Lung (tissue), 12 donors: Measurements from ENCODE around the gene PIP5K1C. TPM values are rescaled to one million over a fixed set of nuclear protein-coding genes. Genes with fewer than 3 reads are reported as not detected.
A peak's percentile ranks its signal among the peaks of the same experiment; 100 is the strongest.

Source experiments
- ATAC-seq: fragments of 200-7000 bp; cut with Tn5 transposase; one replicate; pipeline ENCODE4 v1.9.1; 2020; ENCODE audit warnings: moderate number of reproducible peaks; ENCODE audit not compliant: insufficient read depth, low FRiP score
- DNase-seq, 3 donors: peaks; one replicate each; pipeline ENCODE4 v3.0.0-alpha.2; 2013 to 2017
- H3K27ac ChIP-seq, 2 donors: one replicate each; pipeline ENCODE4 v1.5.1; 2013; ENCODE audit warnings: mild to moderate bottlenecking in 2 of 2, moderate library complexity in 2 of 2, control low read depth in 1 of 2, inconsistent platforms in 1 of 2, low read depth in 1 of 2, low read length in 1 of 2
- H3K27me3 ChIP-seq, 3 donors: one replicate each; pipeline ENCODE4 v1.5.1; 2013; ENCODE audit warnings: low read length in 2 of 3; ENCODE audit not compliant: control insufficient read depth in 3 of 3, insufficient read depth in 3 of 3
- H3K36me3 ChIP-seq, 4 donors: one replicate each; pipeline ENCODE4 v1.5.1; 2013; ENCODE audit warnings: low read length in 4 of 4, mild to moderate bottlenecking in 1 of 4, moderate library complexity in 1 of 4; ENCODE audit not compliant: control insufficient read depth in 4 of 4, insufficient read depth in 4 of 4
- H3K4me1 ChIP-seq, 5 donors: one replicate each; pipeline ENCODE4 v1.5.1; 2013; ENCODE audit warnings: low read length in 5 of 5, mild to moderate bottlenecking in 2 of 5, moderate library complexity in 1 of 5; ENCODE audit not compliant: control insufficient read depth in 5 of 5, insufficient read depth in 5 of 5
- H3K4me3 ChIP-seq: one replicate; pipeline ENCODE4 v1.5.1; 2013; ENCODE audit warnings: mild to moderate bottlenecking, control low read depth, moderate library complexity
- H3K9ac ChIP-seq, 2 donors: one replicate each; pipeline ENCODE4 v1.5.1; 2013; ENCODE audit warnings: low read length in 2 of 2, control low read depth in 1 of 2; ENCODE audit not compliant: insufficient read depth in 1 of 2
- H3K9me3 ChIP-seq, 4 donors: one replicate each; pipeline ENCODE4 v1.5.1; 2013; ENCODE audit warnings: low read length in 3 of 4, mild to moderate bottlenecking in 1 of 4, moderate library complexity in 1 of 4; ENCODE audit not compliant: control insufficient read depth in 4 of 4, insufficient read depth in 3 of 4
- WGBS, 2 donors: extraction: QIAGEN DNeasy Blood & Tissue Kit; methylation state at CpG; one replicate each; pipeline ENCODE4 v1.1.7; 2013; 5-methylcytosine and 5-hydroxymethylcytosine counted together
- polyA plus RNA-seq, 2 donors: library from polyadenylated mRNA; stranded (reverse); fragments of 200-250 nt; gene quantifications; one replicate each; pipeline ENCODE4 v1.2.1, GENCODE V29; 2013
- total RNA-seq, 2 donors: library from RNA; depleted of rRNA in 1 of 2; stranded (reverse); fragments of >200 nt in 1 of 2; gene quantifications; one replicate each; pipeline ENCODE4 v1.2.1, GENCODE V29; 2014 to 2021
- TF ChIP-seq, protein P1 (sequence below): IDR thresholded peaks from 2 replicates; pipeline ENCODE4 v1.5.1; 2012; ENCODE audit warnings: mild to moderate bottlenecking; ENCODE audit errors: control extremely low read depth, extremely low read depth
- donor health status: control.
- donor health status: control.
- donor health status: Bipolar disorder and iron deficiency.
- donor health status: healthy.
- donor health status: DM: yes; HTN: yes; CAD: no.

PIP5K1C gene
- total and polyA plus RNA-seq, 4 donors = 16.3 to 39.4 (median 20.5) TPM

- 94 to 95% methylated on average over 25 to 26 of the region's 26 CpGs for WGBS, 2 donors
- Histone ChIP-seq H3K36me3 (peaks cover 4 to 64% (median 16%) of the 10 kb centered on the region in 4 donors), H3K4me1 (peaks cover 0 to 20% (median 9%) of the 10 kb centered on the region in 5 donors), H3K9me3 (peaks cover 0 to 3% (median 0%) of the 10 kb centered on the region in 4 donors), H3K27me3 (no peaks in the 10 kb centered on the region), H3K4me3 (no peak overlapping the region), H3K27ac (no peak overlapping the region), H3K9ac (no peak overlapping the region)
- TF ChIP-seq, protein P1, sequence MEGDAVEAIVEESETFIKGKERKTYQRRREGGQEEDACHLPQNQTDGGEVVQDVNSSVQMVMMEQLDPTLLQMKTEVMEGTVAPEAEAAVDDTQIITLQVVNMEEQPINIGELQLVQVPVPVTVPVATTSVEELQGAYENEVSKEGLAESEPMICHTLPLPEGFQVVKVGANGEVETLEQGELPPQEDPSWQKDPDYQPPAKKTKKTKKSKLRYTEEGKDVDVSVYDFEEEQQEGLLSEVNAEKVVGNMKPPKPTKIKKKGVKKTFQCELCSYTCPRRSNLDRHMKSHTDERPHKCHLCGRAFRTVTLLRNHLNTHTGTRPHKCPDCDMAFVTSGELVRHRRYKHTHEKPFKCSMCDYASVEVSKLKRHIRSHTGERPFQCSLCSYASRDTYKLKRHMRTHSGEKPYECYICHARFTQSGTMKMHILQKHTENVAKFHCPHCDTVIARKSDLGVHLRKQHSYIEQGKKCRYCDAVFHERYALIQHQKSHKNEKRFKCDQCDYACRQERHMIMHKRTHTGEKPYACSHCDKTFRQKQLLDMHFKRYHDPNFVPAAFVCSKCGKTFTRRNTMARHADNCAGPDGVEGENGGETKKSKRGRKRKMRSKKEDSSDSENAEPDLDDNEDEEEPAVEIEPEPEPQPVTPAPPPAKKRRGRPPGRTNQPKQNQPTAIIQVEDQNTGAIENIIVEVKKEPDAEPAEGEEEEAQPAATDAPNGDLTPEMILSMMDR = no peak
- no peak for DNase-seq
- ATAC-seq = no peak
Measured at GRCh38 chr19:3615524-3616135, 84.6 kb downstream of the PIP5K1C start.

GRCh38 chr19:3614858-3615505, 85.3 kb downstream of the PIP5K1C start:
- peaks cover 4 to 61% (median 15%) of the 10 kb centered on the region in 4 donors for H3K36me3 ChIP-seq
- 92% methylated on average over 14 to 18 of the region's 18 CpGs for WGBS, 2 donors

GRCh38 chr19:3613818-3614661, 86.2 kb downstream of the PIP5K1C start:
- peaks cover 0 to 3% (median 0%) of the 10 kb centered on the region in 4 donors for H3K9me3 ChIP-seq
- peaks cover 4 to 52% (median 13%) of the 10 kb centered on the region in 4 donors for H3K36me3 ChIP-seq
- WGBS, 2 donors = 79 to 88% methylated on average over 39 of the region's 39 CpGs
- TF ChIP-seq, protein P1 = no peak
- no peak overlapping the region for H3K4me3 ChIP-seq
- no peaks in the 10 kb centered on the region for H3K27me3 ChIP-seq
- no peak for ATAC-seq
- DNase-seq = peak; percentile 77 to 93 (median 82)
- peaks cover 0 to 29% (median 9%) of the 10 kb centered on the region in 5 donors for H3K4me1 ChIP-seq
- no peak overlapping the region for H3K27ac ChIP-seq
- H3K9ac ChIP-seq = no peak overlapping the region

More at GRCh38 chr19:3614858-3615505, 85.3 kb downstream of the PIP5K1C start:
- Histone ChIP-seq H3K27me3 (no peaks in the 10 kb centered on the region), H3K9ac (no peak overlapping the region), H3K27ac (no peak overlapping the region), H3K4me3 (no peak overlapping the region), H3K4me1 (peaks cover 0 to 26% (median 9%) of the 10 kb centered on the region in 5 donors), H3K9me3 (peaks cover 0 to 3% (median 0%) of the 10 kb centered on the region in 4 donors)
- ATAC-seq = no peak
- TF ChIP-seq, protein P1 = no peak
- no peak for DNase-seq
